ENCODE data around the gene WNT2B.

GRCh38 chr1:112536561-112536960 lies 27.8 kb downstream of the WNT2B start:
- TF ChIP-seq E2F4 (CRISPR knock-in tag; IDR thresholded peaks at IDR 0.05; ENCODE audit: borderline replicate concordance, low read depth): no peak
- TF ChIP-seq, protein P1, sequence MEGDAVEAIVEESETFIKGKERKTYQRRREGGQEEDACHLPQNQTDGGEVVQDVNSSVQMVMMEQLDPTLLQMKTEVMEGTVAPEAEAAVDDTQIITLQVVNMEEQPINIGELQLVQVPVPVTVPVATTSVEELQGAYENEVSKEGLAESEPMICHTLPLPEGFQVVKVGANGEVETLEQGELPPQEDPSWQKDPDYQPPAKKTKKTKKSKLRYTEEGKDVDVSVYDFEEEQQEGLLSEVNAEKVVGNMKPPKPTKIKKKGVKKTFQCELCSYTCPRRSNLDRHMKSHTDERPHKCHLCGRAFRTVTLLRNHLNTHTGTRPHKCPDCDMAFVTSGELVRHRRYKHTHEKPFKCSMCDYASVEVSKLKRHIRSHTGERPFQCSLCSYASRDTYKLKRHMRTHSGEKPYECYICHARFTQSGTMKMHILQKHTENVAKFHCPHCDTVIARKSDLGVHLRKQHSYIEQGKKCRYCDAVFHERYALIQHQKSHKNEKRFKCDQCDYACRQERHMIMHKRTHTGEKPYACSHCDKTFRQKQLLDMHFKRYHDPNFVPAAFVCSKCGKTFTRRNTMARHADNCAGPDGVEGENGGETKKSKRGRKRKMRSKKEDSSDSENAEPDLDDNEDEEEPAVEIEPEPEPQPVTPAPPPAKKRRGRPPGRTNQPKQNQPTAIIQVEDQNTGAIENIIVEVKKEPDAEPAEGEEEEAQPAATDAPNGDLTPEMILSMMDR (IDR thresholded peaks at IDR 0.05): no peak
- TF ChIP-seq ATF3 (CRISPR knock-in tag; conservative IDR thresholded peaks at IDR 0.05): no peak
- TF ChIP-seq, protein P2, sequence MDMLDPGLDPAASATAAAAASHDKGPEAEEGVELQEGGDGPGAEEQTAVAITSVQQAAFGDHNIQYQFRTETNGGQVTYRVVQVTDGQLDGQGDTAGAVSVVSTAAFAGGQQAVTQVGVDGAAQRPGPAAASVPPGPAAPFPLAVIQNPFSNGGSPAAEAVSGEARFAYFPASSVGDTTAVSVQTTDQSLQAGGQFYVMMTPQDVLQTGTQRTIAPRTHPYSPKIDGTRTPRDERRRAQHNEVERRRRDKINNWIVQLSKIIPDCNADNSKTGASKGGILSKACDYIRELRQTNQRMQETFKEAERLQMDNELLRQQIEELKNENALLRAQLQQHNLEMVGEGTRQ (CRISPR knock-in tag; IDR thresholded peaks at IDR 0.05): no peak
- no peak for TF ChIP-seq IRF2 (CRISPR knock-in tag; IDR thresholded peaks at IDR 0.05; ENCODE audit: borderline replicate concordance, low read depth)
- no peak for TF ChIP-seq TP53 (CRISPR knock-in tag; IDR thresholded peaks at IDR 0.05)
- no peak for TF ChIP-seq PRRX2 (CRISPR knock-in tag; IDR thresholded peaks at IDR 0.05)
- TF ChIP-seq ESRRA (CRISPR knock-in tag; IDR thresholded peaks at IDR 0.05; ENCODE audit: borderline replicate concordance): no peak
- no peak for TF ChIP-seq ZNF512 (CRISPR knock-in tag; IDR thresholded peaks at IDR 0.05; ENCODE audit: borderline replicate concordance)
- TF ChIP-seq ZNF416 (CRISPR knock-in tag; IDR thresholded peaks at IDR 0.05): no peak
- TF ChIP-seq, protein P3, sequence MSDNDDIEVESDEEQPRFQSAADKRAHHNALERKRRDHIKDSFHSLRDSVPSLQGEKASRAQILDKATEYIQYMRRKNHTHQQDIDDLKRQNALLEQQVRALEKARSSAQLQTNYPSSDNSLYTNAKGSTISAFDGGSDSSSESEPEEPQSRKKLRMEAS (CRISPR knock-in tag; IDR thresholded peaks at IDR 0.05): no peak
- TF ChIP-seq USF1 (CRISPR knock-in tag; IDR thresholded peaks at IDR 0.05): no peak

Measured in WTC11 (cell line).